ENCODE measurements around the gene IFNA21.

DNA sequence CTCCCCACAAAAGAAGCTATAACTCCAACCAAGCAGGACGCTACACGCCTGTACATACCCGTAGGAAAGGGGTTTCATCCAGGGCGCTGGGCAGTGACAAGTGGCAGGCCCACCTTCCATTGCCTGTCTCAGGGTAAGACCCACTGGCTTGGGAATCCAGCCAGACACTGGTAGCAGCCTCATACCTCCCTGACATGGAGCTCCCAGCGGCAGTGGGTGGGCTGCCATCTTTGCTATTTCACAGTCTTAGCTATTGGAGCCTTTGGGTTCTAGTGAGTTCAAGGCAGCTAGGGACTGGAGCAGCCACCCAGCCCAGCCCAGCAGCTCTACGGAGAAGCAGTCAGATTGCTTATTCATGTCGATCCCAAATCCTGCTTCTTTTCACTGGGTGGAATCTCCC lies 43.9 kb upstream of the IFNA21 start:
- TF ChIP-seq CTCF (conservative IDR thresholded peaks at IDR 0.05; ENCODE audit: low read depth in 2 of 2): no peak
- TF ChIP-seq NANOG (IDR thresholded peaks at IDR 0.05; ENCODE audit: borderline replicate concordance): no peak
- TF ChIP-seq EZH2phosphoT487 (IDR thresholded peaks at IDR 0.05; ENCODE audit: unreplicated experiment): no peak
- TF ChIP-seq EZH2 (IDR thresholded peaks at IDR 0.05; ENCODE audit: low read depth, unreplicated experiment): no peak

Measured in GM23338 (cell line).